GM21786 (cell line): ENCODE data around the gene DNTT.
A peak's percentile ranks its signal among the peaks of the same experiment; 100 is the strongest.

Source experiments
- ATAC-seq: cut with Tn5 transposase; IDR thresholded peaks from one replicate; pipeline ENCODE4 v1.9.1; 2021; ENCODE audit not compliant: unreplicated experiment

Gene DNTT

GRCh38 chr10:96304230-96304629 is at the start of gene DNTT:
Gene DNTT (plus strand): TSS chr10:96304434. CDS start chr10:96304498, 64 bp downstream.
- ATAC-seq, result no peak

GRCh38 chr10:96254976-96255375 is 49.3 kb upstream of the DNTT start:
- ATAC-seq, result no peak

- ATAC-seq, result no peak
Observed at GRCh38 chr10:96255549-96256333, 48.5 kb upstream of the DNTT start.

- no peak for ATAC-seq
Observed at GRCh38 chr10:96257944-96258343, 46.3 kb upstream of the DNTT start.

DNA sequence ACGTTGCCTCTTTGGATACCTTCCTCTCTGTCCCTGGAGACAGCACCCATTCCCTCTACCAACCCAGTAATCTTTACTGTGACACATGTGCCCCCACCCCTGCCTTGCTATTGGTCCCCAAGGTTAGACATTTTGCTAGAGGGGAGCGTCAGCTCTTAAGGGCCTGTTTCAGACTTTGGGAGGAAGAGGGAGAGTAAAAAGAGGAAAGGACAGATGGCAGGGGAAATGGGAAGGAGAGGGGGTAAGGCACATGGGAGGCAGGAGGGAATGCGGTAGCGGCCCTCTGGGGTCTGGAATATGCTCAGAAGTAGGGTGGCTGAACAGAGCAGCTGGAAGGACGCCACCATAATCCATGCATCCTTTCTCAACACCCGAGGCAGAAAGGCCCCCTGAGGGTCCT is 45.1 kb upstream of the DNTT start:
- ATAC-seq, result no peak

DNA sequence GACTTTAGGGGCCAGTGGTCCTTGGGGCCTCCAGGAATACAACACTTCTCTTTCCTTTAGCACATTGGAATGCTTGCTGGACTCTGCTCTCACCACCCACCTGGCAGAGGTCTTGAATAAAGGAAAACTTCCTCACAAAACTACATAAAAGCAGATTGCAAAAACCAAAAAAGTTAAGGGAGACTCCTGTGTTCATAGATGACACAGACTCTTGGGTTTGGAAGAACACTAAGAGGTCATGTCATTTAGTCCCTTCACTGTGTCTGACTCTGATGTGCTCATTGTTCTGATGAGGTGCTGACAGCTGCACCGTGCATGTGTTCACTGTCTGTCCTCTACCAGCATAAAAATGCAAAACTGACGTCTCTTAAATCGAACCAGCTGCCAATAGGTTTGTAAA is 44.2 kb upstream of the DNTT start:
- no peak for ATAC-seq

- ATAC-seq, result no peak
Observed at GRCh38 chr10:96261132-96261531, 43.1 kb upstream of the DNTT start.

DNA sequence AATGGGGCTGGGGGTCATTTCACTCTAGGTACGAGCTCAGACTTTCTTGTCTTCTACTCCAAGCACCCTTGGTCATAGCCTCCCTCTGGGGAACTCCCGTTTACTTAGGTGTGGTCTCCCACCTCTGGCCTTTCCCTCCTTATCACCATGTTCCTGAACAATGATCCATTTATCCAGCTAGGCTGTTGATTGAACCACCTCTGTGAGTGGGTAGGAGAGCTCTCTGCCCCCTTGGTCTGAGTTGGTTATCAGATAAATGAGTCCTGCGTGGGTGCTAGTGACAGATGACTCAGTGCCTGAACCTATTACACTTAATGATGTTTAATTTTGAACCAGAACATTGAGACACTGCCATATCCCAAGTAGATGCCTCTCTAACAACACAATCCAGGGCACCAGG is 42.3 kb upstream of the DNTT start:
- ATAC-seq, result no peak

GRCh38 chr10:96263176-96263575 is 41.1 kb upstream of the DNTT start:
- ATAC-seq, result no peak

- ATAC-seq, result peak; percentile 43
Observed at GRCh38 chr10:96263669-96264068, 40.6 kb upstream of the DNTT start.

- no peak for ATAC-seq
Observed at GRCh38 chr10:96264938-96265337, 39.3 kb upstream of the DNTT start.

GRCh38 chr10:96266118-96266770 is 38.0 kb upstream of the DNTT start:
- no peak for ATAC-seq

GRCh38 chr10:96267234-96267705 is 37.0 kb upstream of the DNTT start:
- no peak for ATAC-seq

DNA sequence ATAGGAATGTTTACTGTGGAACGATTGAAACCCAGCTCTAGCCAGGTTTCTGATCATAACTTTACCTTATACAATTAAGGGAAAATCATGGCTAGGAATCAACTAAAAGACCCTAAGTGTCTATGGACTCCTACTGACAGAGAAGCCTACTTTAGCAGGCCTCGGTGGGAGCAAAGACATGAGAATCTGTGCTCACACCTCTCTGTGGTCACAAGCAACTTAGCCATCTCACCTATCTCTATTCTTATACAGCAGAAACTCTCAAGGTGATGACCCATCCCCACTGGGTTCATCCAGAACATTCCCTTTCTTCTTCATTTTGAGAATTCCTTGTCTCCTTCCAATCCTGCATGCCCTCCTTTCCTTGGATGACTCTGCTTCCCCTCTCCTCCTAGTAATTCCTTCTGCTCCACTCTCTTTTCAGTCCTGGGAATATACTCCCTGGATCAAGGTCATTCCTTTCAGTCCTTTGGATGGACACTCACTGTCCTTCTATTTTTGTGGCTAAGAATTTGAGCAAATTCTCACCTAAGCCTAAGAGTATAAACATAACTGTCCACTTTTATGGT is 35.8 kb upstream of the DNTT start:
- ATAC-seq, result no peak

GRCh38 chr10:96269438-96270300 is 34.6 kb upstream of the DNTT start:
- ATAC-seq, result no peak

DNA sequence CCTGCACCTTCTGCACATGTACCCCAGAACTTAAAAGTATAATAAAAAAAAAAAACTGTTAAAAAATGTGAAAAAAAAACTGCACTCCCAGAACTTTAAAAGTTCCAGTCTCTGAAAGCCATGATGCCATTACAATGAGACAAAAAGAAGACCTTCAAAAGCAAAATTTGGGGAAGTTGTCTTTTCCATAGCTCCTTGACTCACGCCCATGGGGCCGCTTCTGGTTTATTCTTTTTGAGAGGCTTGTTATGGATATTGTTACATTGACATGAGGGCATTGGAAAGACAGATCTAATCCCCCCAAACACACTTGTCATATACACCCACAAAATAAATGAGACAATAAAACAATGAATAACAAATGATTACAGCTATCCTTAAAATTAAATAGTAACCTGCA is 33.7 kb upstream of the DNTT start:
- ATAC-seq, result no peak

- peak; percentile 70 for ATAC-seq
Observed at GRCh38 chr10:96271016-96271815, 33.0 kb upstream of the DNTT start, which contains the start of gene BLNK. Gene BLNK (minus strand): TSS chr10:96271569. CDS start chr10:96271398, 171 bp downstream.

DNA sequence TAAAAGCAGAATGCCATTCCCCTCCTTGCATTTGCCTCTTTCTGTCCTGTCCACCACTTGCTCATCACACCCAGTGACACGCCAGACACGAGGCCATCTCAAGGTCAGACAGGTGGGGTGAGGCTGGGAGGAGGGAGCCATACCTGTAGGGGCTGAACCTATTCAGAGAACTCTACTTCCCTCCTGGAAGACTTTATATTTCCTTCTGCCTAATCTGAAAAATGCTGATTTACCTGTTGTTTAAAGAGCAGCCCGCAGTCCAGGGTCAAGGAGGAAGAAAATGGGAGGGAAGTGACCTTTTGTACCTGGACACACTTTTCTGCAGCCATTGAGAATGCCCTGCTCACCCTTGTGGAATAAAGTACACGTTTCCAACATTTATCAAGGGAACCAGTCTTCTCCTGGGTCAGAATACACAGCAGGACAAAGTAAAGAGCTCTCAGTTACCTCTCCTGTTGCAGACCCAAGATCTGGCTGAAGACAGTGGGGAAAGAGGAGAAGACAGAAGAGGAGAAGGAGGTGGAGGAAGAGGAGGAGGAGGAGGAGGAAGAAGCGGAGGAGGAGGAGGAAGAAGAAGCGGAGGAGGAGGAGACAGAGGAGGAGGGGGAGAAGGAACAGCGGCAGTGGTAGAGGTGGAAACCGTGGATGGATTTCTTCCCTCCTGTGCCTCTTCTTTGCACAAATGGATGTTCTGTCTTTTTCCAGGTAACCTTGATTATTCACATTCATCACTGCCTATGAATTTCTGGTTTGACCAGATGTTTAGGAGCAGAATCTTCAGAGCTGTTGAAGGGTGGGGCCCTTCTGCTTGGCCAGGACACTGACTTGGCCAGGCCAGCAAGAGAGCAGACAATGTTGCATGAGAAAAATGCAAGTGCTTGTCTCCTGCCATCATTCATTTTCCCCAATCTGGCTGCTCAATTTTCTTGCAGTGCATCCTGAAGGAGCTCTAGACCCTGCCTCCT is 31.6 kb upstream of the DNTT start:
- ATAC-seq, result no peak
